OCI-LY7 (cell line): ENCODE results near the gene ADGRL2.

Experiments
- EZH2phosphoT487 ChIP-seq: fragments of 200-600 bp; sonication (generic); IDR thresholded peaks from 2 replicates; pipeline ENCODE4 v1.6.1; 2018; ENCODE audit warnings: low read depth, borderline replicate concordance, mild to moderate bottlenecking, mixed run types, antibody characterized with exemption, low read length, moderate library complexity, mixed read lengths
- TF ChIP-seq, protein P1 (sequence below): fragments of 200-600 bp; sonication (generic); conservative IDR thresholded peaks from 2 replicates; pipeline ENCODE4 v1.5.1; 2014; ENCODE audit warnings: mild to moderate bottlenecking, antibody characterized with exemption, low read length, moderate library complexity, mixed read lengths

DNA sequence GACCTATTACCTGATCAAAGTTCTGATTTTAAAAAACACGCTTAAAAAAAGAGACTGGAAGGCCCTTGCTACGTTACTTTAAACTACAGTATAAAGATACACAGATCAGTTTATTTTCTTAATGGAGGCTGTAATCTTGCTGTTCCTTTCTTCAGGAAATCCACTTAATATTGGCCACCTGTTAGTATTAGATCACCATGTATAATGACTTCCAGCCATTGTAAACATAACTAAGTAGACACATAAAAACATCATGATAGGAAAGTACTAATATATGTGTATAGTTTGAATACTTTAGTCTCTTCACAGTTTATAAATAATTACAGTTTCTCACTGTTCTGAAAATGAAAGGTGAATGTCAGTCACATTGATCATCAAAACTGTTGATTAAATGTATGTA is 68.6 kb downstream of the ADGRL2 start:
- TF ChIP-seq, protein P1, sequence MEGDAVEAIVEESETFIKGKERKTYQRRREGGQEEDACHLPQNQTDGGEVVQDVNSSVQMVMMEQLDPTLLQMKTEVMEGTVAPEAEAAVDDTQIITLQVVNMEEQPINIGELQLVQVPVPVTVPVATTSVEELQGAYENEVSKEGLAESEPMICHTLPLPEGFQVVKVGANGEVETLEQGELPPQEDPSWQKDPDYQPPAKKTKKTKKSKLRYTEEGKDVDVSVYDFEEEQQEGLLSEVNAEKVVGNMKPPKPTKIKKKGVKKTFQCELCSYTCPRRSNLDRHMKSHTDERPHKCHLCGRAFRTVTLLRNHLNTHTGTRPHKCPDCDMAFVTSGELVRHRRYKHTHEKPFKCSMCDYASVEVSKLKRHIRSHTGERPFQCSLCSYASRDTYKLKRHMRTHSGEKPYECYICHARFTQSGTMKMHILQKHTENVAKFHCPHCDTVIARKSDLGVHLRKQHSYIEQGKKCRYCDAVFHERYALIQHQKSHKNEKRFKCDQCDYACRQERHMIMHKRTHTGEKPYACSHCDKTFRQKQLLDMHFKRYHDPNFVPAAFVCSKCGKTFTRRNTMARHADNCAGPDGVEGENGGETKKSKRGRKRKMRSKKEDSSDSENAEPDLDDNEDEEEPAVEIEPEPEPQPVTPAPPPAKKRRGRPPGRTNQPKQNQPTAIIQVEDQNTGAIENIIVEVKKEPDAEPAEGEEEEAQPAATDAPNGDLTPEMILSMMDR = no peak
- TF ChIP-seq EZH2phosphoT487 = no peak
